Fibroblast of mammary gland (primary cell): ENCODE data around the gene ATXN1.
A peak's percentile ranks its signal among the peaks of the same experiment; 100 is the strongest.

ENCODE experiments used
- DNase-seq: peaks from one replicate; pipeline ENCODE4 v3.0.0-alpha.2; 2010; ENCODE audit warnings: low read depth
- H3K4me3 ChIP-seq: 2 replicates; pipeline ENCODE4 v1.5.1; 2011; ENCODE audit warnings: low read depth, mild to moderate bottlenecking, low read length, moderate library complexity; ENCODE audit not compliant: control insufficient read depth
- CTCF ChIP-seq: conservative IDR thresholded peaks from 2 replicates; pipeline ENCODE4 v1.5.1; 2011; ENCODE audit warnings: low read depth, low read length, inconsistent platforms; ENCODE audit not compliant: control insufficient read depth, insufficient read depth

The ATXN1 gene

GRCh38 chr6:16698997-16699868 lies 62.0 kb downstream of the ATXN1 start:
- peak; percentile 71 for DNase-seq
- TF ChIP-seq CTCF = no peak
- H3K4me3 ChIP-seq = no peak overlapping the region

- H3K4me3 ChIP-seq = no peak overlapping the region
These were observed 63.1 kb downstream of the ATXN1 start for GRCh38 chr6:16698162-16698533.

GRCh38 chr6:16697437-16698161 lies 63.7 kb downstream of the ATXN1 start:
- no peak for TF ChIP-seq CTCF
- H3K4me3 ChIP-seq = no peak overlapping the region
- peak; percentile 22 for DNase-seq

More at GRCh38 chr6:16698162-16698533, 63.1 kb downstream of the ATXN1 start:
- peak; percentile 20 for DNase-seq
- no peak for TF ChIP-seq CTCF

- TF ChIP-seq CTCF = no peak
- no peak for DNase-seq
- no peak overlapping the region for H3K4me3 ChIP-seq
These were observed 64.8 kb downstream of the ATXN1 start for GRCh38 chr6:16696496-16696895.

- DNase-seq = no peak
- no peak for TF ChIP-seq CTCF
- no peak overlapping the region for H3K4me3 ChIP-seq
These were observed 66.3 kb downstream of the ATXN1 start for GRCh38 chr6:16694781-16695578.

GRCh38 chr6:16691324-16691723 lies 69.9 kb downstream of the ATXN1 start:
- TF ChIP-seq CTCF = no peak
- no peak overlapping the region for H3K4me3 ChIP-seq
- no peak for DNase-seq
